SU-DHL-6 (cell line): ENCODE measurements around the gene ACAA1.

Source experiments
- H2AFZ ChIP-seq: fragments of 200-600 bp; sonication (generic); 2 replicates; pipeline ENCODE4 v1.6.1; 2014; ENCODE audit warnings: low read depth, mild to moderate bottlenecking, moderate library complexity, mixed read lengths, antibody characterized with exemption, low read length; ENCODE audit not compliant: severe bottlenecking
- H3F3A ChIP-seq: fragments of 200-600 bp; shearing (Covaris generic); 2 replicates; pipeline ENCODE4 v1.6.0; 2016; ENCODE audit warnings: antibody characterized with exemption, mild to moderate bottlenecking; ENCODE audit not compliant: insufficient read depth
- H3K27ac ChIP-seq: fragments of 200-600 bp; sonication (generic); 2 replicates; pipeline ENCODE4 v1.5.1; 2016; ENCODE audit warnings: low read depth, mild to moderate bottlenecking, low read length, moderate library complexity, mixed read lengths
- H3K27me3 ChIP-seq: fragments of 200-600 bp; sonication (generic), shearing (Covaris generic); 2 replicates; pipeline ENCODE4 v1.6.0; 2014; ENCODE audit warnings: mild to moderate bottlenecking, low read length
- H3K36me3 ChIP-seq: fragments of 200-600 bp; sonication (generic); 2 replicates; pipeline ENCODE4 v1.6.1; 2014; ENCODE audit warnings: mild to moderate bottlenecking, low read length, mixed read lengths
- H3K4me2 ChIP-seq: fragments of 300-600, 200-600 bp; shearing (Covaris generic), sonication (generic); 2 replicates; pipeline ENCODE4 v1.6.0; 2014; ENCODE audit warnings: low read length, low read depth, mild to moderate bottlenecking; ENCODE audit not compliant: poor library complexity, severe bottlenecking
- H3K4me3 ChIP-seq: fragments of 200-600 bp; sonication (generic); 2 replicates; pipeline ENCODE4 v1.5.1; 2014; ENCODE audit warnings: antibody characterized with exemption, low read length, mild to moderate bottlenecking, mixed read lengths; ENCODE audit not compliant: insufficient read depth, poor library complexity, severe bottlenecking
- H3K79me2 ChIP-seq: fragments of 200-600 bp; sonication (generic); 2 replicates; pipeline ENCODE4 v1.6.1; 2014; ENCODE audit warnings: mild to moderate bottlenecking, low read length, moderate library complexity; ENCODE audit not compliant: insufficient read depth
- H3K9ac ChIP-seq: fragments of 200-600 bp; sonication (generic); 2 replicates; pipeline ENCODE4 v1.7.0; 2014; ENCODE audit warnings: mild to moderate bottlenecking, low read length
- H3K9me2 ChIP-seq: fragments of 200-600 bp; sonication (generic); replicated peaks from 2 replicates; pipeline ENCODE4 v1.6.1; 2014; ENCODE audit warnings: low read length; ENCODE audit not compliant: insufficient read depth
- H3K9me3 ChIP-seq: fragments of 200-600 bp; sonication (generic); 2 replicates; pipeline ENCODE4 v1.6.1; 2014; ENCODE audit warnings: low read length, mixed read lengths; ENCODE audit not compliant: insufficient read depth
- H4K20me1 ChIP-seq: fragments of 200-600 bp; sonication (generic); 2 replicates; pipeline ENCODE4 v1.6.1; 2014; ENCODE audit warnings: low read depth, mild to moderate bottlenecking, antibody characterized with exemption, low read length, moderate library complexity, mixed read lengths
- EZH2phosphoT487 ChIP-seq: fragments of 200-600 bp; sonication (generic), shearing (Covaris generic); conservative IDR thresholded peaks from 2 replicates; pipeline ENCODE4 v1.6.1; 2018; ENCODE audit warnings: mild to moderate bottlenecking, antibody characterized with exemption, low read length, moderate library complexity, mixed read lengths
- TF ChIP-seq, protein P1 (sequence below): fragments of 200-600 bp; sonication (generic); IDR thresholded peaks from one replicate; pipeline ENCODE4 v1.5.1; 2017; ENCODE audit warnings: antibody characterized with exemption, mild to moderate bottlenecking, low read length, moderate library complexity; ENCODE audit not compliant: insufficient read depth, poor library complexity, severe bottlenecking

Gene ACAA1

DNA sequence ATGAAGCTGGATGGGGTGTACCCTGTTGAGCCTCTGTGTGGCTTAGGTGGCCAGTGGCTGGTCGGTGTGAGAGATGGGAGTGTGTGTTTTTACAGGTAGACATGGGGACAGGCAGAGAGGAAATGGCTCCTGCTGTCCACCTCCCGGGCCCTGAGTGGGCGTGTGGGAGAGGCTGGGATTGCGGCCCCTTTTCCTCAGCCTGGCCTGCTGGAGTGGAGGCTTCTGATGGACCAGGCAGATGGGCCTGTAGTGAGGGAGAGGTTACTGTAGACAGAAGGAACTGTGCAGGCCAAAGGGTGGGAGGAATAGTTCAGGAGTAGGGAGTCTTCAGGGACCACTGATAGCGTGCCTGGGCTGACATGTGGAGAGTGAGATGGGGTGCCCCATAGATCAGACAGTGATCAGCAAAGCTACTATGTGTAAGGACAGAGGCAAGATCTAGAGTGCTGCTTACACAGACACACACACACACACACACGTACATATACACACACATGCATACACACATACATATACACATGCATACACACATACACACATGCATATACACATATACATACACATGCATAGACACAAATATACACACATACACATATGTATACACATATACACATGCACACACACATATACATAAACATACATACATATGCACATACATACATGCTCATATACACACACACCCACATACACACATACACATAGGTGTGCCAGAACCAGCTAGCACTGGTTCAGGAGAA lies 26.4 kb downstream of the ACAA1 start:
- Histone ChIP-seq H3K9ac (no peak overlapping the region), H3K27me3 (peaks cover 3% of the 10 kb centered on the region; the same call in 1 of the 2 replicates), H3K9me2 (no peaks in the 10 kb centered on the region), H3K36me3 (no peaks in the 10 kb centered on the region), H3K9me3 (peaks cover 4% of the 10 kb centered on the region; the same call in 1 of the 2 replicates), H3F3A (no peaks in the 10 kb centered on the region), H3K27ac (no peak overlapping the region), H3K4me2 (no peak overlapping the region), H4K20me1 (no peaks in the 10 kb centered on the region), H3K4me3 (no peak overlapping the region), H2AFZ (no peak overlapping the region), H3K79me2 (no peaks in the 10 kb centered on the region)
- TF ChIP-seq, protein P1, sequence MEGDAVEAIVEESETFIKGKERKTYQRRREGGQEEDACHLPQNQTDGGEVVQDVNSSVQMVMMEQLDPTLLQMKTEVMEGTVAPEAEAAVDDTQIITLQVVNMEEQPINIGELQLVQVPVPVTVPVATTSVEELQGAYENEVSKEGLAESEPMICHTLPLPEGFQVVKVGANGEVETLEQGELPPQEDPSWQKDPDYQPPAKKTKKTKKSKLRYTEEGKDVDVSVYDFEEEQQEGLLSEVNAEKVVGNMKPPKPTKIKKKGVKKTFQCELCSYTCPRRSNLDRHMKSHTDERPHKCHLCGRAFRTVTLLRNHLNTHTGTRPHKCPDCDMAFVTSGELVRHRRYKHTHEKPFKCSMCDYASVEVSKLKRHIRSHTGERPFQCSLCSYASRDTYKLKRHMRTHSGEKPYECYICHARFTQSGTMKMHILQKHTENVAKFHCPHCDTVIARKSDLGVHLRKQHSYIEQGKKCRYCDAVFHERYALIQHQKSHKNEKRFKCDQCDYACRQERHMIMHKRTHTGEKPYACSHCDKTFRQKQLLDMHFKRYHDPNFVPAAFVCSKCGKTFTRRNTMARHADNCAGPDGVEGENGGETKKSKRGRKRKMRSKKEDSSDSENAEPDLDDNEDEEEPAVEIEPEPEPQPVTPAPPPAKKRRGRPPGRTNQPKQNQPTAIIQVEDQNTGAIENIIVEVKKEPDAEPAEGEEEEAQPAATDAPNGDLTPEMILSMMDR, result no peak
- no peak for TF ChIP-seq EZH2phosphoT487

DNA sequence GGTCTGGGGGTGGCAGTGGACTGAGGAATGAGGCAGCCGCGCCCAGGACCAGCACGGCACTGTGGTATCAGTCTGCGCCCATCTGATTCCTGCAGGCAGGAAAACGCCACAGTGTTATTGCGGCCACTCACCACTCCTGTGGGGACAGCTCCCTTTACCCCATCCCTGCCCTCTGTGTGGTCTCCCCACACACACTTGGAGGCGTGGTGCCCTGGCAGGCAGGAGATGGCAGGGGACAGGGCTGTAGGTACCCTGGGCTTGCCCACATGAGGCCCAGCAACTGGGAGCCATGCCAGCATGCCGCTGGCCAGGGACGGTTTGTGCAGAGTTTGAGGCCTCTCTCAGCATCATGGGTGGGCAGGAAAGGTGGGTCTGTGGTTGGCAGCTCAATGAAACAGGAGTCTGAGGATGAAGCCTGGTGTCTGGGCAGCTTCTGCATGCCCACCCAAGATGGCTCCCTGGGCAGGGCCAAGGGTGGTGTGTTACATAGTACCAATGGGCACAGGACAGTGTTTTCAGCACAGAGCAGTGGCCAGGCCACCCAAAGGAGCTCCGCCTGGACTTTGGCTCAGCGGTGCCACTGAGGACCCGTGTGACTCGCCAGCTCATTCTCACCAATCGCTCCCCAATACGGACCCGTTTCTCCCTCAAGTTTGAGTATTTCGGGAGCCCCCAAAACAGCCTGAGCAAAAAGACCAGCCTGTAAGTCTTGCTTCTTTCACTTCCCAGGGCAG lies 27.2 kb downstream of the ACAA1 start:
- no peaks in the 10 kb centered on the region for H4K20me1 ChIP-seq

DNA sequence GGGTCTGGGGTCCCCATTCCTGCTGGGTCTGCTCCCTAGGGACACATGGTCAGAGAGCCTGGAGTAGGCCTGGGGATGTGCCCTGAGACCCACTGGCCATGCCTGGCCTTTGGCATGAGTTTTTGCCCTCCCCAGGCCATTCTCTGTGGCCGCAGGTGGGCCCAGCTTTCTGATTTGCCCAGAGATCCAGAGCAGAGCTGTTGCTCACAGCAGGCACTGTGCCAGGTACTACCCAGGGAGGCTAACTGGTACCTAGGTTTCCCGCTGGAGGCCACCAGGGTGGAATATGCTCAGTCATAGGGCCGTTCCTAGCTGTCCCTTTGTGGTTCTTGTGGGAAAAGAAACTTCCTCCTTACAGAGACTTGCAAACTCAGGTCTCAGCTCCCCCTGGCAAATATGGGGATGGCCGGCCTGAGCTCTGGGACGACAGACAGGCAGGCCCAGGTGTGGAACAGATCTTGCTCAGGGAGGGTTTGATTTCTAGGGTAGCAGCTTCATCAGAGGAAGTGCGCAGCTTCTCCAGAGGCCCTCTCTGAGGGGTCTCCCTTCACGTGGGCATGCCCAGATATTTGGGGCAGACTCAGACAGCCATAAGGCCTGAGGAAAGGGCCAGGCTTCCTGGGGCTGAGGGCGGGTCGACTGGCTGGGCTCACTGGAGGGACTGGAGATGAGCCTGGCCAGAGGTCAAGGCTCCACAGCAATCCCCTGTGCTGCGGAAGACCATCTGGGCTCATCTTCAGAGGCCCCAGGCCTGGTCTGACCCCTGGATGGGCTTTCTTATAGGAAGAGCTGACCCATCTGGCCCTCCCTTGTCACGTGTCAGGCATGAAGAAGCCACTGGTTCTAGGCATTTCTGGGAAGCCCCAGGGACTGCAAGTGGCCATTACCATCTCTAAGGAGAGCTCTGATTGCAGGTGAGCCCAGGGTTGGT lies 28.0 kb downstream of the ACAA1 start:
- Histone ChIP-seq H3K27ac (no peak overlapping the region), H2AFZ (no peak overlapping the region), H3K4me2 (no peak overlapping the region), H4K20me1 (no peaks in the 10 kb centered on the region), H3K9me2 (no peaks in the 10 kb centered on the region), H3K9me3 (peaks cover 4% of the 10 kb centered on the region; the same call in 1 of the 2 replicates), H3K36me3 (no peaks in the 10 kb centered on the region), H3K27me3 (peaks cover 7% of the 10 kb centered on the region; the same call in 1 of the 2 replicates), H3F3A (no peaks in the 10 kb centered on the region), H3K9ac (no peak overlapping the region), H3K79me2 (no peaks in the 10 kb centered on the region), H3K4me3 (no peak overlapping the region)
- TF ChIP-seq EZH2phosphoT487, result no peak
- TF ChIP-seq, protein P1, result no peak

More for the DNA sequence above, 27.2 kb downstream of the ACAA1 start:
- Histone ChIP-seq H3K9me3 (peaks cover 4% of the 10 kb centered on the region; the same call in 1 of the 2 replicates), H3K4me2 (no peak overlapping the region), H2AFZ (no peak overlapping the region), H3K27me3 (peaks cover 7% of the 10 kb centered on the region; the same call in 1 of the 2 replicates), H3F3A (no peaks in the 10 kb centered on the region), H3K4me3 (no peak overlapping the region), H3K9ac (no peak overlapping the region), H3K27ac (no peak overlapping the region), H3K9me2 (no peaks in the 10 kb centered on the region), H3K36me3 (no peaks in the 10 kb centered on the region), H3K79me2 (no peaks in the 10 kb centered on the region)
- TF ChIP-seq, protein P1, result no peak
- TF ChIP-seq EZH2phosphoT487, result no peak
